HG02759 (cell line): ENCODE results near the gene MEOX2.

Experiments used
- ATAC-seq: cut with Tn5 transposase; IDR thresholded peaks from one replicate; pipeline ENCODE4 v1.9.1; 2021; ENCODE audit warnings: mild to moderate bottlenecking, moderate library complexity; ENCODE audit not compliant: unreplicated experiment

MEOX2 gene

DNA sequence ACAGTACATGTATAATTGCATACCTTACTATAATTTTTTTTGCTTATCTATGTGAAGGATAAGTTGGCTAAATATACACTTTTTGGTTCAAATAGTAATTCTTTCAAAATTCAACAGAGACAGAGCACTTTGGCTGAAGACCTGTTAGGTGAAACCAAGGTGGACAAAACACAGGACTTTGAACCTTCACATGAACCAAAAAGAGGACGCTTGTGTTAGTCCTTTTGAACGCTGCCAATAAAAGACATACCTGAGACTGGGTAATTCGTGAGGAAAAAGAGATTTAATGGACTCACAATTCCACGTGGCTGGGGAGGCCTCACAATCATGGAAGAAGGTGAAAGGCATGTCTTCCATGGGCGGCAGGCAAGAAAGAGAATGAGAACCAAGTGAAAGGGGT lies 120.0 kb downstream of the MEOX2 start:
- ATAC-seq, result no peak

DNA sequence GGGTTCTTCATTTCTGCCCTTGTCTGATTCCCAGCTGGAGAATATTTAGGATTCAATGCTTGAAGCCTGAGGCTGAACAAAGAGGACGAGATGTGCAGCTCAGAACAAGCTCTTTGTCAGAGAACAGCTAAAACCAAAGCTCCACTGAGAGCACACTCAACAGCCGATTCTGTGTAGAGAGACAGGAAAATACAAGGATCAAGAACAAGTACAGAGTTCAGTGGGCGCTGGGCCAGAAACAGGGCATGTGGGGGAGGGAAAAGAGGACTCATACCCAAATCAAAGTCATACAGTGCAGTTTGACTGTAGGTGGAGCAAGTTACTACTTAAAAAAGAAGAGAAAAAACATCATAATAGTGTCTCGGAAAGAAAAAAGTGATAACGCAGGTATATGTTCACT lies 124.6 kb downstream of the MEOX2 start, which contains the start of gene AGMO:
Gene AGMO (minus strand): TSS at position 181 of the 400 bp plus-strand sequence.
- ATAC-seq, result no peak
